GM19035 (cell line): ENCODE measurements around the gene C6orf132.

Source experiments
- ATAC-seq: cut with Tn5 transposase; IDR thresholded peaks from one replicate; pipeline ENCODE4 v1.9.1; 2021; ENCODE audit not compliant: unreplicated experiment

C6orf132 gene

DNA sequence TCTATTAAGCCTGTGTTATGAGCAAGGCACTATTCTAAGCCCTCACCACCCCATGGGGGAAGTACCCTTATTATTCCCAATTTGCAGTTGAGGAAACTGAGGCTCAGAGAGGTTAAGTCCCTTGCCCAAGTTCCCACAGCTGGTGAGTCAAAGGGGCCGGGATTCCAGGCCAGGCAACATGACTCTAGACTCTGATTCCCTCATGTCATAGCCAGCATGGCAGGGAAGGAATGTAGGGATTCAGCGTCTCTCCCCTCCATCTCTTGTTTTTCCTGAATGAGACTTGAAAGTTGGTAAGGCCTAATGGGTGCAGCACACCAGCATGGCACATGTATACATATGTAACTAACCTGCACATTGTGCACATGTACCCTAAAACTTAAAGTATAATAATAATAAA, 6.7 kb downstream of the C6orf132 start:
- no peak for ATAC-seq

DNA sequence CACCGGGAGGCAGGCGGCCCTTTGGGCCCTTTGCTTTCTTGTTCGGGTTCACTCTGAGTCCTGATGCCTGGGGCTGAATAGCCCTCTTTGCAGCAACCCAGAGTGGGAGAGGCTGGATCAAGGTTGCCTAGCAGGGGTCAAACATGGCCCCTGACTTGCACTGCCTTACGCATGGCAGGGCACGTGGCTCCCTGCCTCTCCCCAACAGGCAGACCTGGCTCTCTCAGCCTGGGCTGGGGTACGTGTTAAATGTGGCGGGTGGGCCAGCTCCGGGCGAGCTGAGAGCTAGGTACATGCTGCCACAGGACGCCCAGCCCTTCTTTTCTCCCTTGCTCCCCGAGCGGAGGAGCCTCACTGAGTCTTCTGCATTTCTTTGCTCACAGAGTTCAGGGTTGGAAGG, 7.3 kb downstream of the C6orf132 start:
- no peak for ATAC-seq

DNA sequence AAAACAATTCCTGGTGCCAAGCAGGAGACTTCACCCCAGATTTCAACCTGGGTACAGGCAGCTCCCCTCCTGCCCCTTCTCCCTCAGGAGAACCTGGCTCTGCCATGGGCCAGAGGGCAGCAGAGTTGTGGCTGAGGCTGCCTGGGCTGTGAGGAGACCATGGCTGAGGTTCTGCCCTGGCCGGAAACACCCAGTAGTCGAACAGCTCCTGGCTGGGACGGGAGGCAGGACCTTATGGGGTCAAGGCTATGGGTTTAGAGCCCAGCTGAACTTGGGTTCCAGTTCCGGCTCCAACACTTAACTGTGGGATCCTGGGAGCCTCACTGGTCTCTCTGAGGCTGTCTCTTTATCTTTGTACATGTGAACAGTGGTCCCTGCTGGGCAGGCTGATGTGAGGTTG, 8.5 kb downstream of the C6orf132 start:
- no peak for ATAC-seq

DNA sequence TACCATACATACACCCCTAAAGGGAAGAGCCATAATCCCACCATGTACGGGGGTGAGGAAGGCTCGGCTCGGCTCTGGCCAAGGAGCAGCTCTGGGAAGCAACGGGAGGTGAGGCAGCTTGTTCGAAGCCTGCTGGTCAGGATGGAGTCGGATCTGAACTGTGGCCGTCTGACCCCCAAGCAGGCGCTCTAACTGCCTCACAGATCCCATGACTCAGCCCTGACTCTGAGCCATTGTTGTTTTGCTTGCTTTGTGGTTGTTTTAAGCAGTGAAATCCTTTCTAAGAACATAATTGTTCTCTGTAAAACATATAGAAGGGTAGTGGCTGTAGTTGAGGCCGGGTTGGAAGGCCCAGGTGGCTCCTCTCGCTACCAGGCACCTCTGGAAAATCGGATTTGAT, 10.9 kb downstream of the C6orf132 start:
- no peak for ATAC-seq

DNA sequence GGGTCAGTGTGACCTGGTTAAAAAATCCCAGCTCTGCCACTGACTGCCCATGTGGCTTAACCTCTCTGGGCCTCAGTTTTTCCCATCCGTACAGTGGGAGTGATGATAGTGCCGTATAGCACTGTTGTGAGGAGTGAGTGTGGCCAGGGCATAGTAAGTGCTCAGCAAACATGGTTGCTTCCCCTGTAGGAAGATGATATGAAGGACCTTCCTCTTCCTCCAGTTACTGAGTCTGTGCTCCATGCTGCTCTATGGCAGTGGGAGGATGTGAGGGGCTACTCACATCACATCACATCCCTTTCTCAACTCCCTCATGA, 13.1 kb downstream of the C6orf132 start:
- no peak for ATAC-seq

GRCh38 chr6:42128460-42129359, 13.7 kb downstream of the C6orf132 start:
- no peak for ATAC-seq

DNA sequence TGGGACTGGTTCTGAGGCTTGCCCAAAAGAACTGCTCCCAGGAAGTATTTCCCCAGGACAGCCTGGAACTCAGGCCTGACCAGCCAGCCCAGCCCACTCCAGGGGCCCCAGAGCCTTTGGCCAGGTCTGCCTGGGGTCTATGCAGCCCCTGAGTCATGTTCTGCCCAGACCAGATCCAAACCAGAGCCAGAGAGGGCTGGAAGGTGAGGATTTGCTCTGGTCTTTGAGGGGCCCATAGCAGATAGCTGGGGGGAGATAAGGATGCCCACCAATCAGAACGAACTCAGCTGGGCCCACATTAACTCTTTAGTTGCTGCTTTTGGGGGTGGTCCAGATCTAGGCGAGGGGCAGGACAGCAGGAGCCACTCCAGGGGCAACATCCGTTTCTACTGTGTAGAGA, 16.8 kb downstream of the C6orf132 start:
- ATAC-seq = no peak

DNA sequence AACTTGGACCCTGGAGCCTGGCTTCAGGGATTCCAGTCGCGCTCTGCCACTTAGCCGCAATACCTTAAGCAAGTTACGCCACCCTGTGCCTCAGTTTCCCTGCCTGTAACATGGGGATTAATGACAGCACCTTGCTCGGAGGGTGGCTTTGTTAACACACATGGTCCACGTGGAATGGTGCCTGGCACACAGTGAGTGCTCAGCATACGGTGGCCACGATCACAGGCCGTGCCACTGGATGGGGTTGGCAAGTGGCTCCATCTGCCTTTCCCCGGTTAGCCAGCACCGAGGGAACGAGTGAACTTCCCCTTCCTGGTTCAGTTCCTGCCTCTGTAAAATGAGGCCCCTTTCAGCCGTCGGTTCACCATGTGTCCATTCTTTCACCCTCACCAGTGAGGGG, 17.2 kb downstream of the C6orf132 start:
- ATAC-seq = no peak

DNA sequence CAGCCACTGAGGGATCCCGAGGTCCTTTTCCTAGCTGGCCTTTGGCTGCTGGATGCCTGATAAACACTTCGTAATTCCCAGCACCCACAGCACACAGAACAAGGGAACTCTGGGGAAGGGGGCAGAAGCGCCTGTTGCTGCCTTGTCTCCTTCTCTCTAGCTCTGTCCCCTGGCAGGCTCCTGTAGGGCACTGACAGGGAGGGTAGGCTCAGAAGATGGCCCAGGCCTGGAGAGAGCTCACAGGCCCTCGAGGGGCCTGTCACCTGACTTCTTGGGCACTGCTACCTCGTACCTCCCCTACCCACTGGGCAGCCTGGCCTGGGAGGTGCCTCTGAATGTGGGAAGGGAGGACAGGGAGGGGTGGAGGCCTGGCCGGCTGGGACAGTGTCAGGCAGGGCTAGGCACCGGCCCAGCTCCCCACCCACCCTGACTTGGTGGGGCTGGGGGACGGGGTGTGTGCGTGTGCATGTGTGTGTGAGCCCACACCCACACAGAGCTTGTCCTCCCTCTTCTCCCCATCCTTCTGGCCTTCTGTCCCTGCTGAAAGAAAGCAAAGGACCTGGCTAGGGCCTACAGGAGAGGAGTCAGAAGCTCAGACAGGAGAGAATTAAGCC, 18.1 kb downstream of the C6orf132 start:
- no peak for ATAC-seq

- no peak for ATAC-seq
These were observed 18.9 kb downstream of the C6orf132 start for GRCh38 chr6:42123379-42124103.

- ATAC-seq = no peak
These were observed 21.2 kb downstream of the C6orf132 start for GRCh38 chr6:42120895-42121865.

DNA sequence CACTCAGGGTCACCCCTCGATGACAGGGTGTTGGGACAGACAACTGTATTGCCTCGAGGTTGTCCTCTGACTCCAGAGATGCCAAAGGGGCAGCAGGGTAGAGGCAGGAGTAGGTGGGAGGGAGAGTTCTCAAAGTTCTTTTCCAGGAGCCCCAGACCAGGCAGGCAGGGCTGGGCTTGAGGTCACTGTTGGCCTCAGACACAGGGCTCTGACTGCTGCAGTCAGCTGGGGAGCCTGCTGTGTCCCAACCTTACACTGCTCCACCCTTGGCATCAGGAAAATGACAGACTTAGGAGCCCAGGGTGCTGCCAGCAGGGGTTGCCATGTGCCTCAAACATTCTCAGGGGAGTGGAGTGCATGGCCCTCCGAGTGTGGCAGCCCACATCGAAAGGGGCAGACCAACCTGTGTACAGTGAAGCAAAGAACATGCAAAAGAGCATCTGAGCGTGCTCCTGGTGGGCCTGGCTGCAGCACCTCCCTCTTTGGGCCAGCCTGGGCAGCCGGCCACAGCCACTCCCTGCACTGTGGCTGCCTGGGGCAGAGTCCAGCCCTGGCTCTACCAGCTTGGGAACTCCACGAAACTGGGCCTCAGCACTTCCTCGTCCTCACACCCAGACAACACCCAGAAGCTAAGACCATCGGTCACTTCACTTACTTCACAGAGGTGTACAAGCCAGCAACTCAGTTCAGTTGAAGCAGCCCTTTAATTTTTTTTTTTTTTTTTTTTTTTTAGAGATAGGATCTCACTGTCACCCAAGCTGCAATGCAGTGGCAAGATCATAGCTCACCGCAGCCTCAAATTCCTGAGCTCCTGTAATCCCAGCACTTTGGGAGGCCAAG, 24.0 kb downstream of the C6orf132 start:
- no peak for ATAC-seq

GRCh38 chr6:42117843-42118161, 24.6 kb downstream of the C6orf132 start:
- ATAC-seq = no peak

- ATAC-seq = no peak
These were observed 28.3 kb downstream of the C6orf132 start for GRCh38 chr6:42113936-42114636.

- ATAC-seq = no peak
These were observed 30.1 kb downstream of the C6orf132 start for GRCh38 chr6:42112351-42112750.

DNA sequence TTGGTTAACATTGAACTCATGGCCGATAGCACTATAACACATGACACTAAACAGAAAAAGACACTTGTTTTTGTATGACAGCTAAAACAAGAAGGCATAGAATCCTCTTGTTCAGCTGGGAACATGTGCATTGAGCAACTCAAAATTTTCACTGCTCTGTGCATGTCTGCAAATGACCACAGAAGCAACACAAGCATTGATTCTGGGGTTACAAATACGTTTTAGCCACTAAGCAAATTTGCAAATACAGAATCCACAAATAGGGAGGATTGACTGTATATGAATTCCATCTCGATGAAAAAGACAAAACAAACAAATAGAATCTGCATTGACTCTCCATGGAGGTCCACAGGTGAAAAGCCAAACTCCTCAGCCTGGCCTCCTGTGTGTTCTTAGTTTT, 31.7 kb downstream of the C6orf132 start:
- ATAC-seq = no peak

DNA sequence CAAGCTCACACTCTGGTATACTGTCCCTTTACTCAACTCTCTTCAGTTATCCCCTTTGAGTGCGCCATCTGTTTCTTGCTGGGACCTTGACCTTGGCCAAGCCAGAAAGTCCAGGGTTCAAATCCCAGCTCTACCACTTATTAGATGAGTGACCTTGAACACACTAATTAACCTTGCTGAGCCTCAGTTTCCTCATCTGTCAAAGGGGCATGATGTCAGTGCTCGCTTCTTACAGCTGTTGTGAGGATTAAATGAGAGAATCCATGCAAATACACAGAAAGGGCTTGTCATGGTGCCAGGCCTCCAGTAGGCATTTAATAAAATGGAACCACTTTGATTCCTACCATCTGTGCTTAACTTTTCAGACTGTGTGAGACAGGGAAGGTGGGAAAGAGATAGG, 34.3 kb downstream of the C6orf132 start:
- ATAC-seq = no peak

DNA sequence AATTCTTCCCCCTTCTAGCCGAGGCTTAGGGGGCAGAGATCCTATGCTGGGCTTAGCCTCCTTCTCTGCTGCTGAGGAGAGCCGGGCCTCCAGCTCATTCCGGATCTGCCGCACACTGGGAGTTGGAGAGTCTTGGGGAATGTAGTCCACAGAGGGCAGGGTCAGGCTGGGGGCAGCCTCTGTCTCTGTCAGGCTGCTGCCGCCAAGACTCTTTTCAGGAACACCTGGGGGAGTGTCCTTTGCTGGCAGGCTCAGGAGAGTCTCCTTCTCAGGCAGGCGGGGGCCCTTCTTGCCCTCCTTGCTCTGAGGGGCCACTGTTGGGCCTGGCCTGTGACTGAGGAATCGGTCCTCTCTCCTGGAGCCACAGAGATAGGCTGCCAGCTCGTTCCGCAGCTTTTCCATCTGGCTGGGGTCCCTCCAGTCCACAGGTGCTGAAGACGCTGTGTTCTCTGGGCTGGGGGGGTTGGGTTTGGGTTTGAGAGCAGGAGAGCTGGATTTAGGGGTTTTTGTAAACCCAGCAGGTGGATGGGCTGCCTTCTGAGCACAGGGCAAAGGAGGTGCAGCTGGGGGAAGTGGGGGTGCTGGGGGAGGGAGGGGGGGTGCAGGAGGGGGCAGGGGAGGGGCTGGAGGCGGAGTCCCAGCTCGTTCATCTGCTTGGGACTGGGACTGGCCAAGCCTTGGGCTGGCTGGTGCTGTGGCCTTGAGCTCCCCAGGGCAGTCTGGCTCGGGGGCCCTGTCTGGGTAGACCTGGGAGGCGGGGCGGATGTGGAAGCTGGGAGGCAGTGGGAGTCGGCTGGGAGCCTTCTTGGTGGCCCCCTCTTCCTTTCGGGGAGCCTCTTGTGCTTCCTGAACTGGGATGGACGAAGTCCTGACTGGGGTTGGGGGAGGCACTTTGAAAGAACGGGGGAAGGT, 36.1 kb downstream of the C6orf132 start:
- no peak for ATAC-seq

DNA sequence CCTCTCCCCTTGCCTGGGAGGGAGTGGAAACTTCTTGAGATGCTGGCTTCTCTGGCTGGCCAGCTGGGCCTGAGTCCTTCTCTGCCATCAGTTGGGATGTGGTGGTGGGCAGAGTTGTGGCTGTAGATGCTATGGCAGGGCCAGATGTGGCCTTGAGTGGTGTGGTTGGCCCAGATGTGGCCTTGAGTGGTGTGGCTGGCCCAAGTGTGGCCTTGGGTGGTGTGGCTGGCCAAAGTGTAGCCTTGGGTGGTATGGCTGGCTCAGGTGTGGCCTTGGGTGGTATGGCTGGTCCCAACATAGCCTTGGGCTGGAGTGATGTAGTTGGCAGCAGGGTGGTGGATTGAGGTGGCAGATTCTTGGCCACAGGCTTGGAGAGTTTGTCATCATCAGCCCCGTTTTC, 36.7 kb downstream of the C6orf132 start:
- no peak for ATAC-seq
